Thyroid gland (tissue), 4 donors: Measurements from ENCODE around the gene GFRA1.

Experiments used
- POLR2A ChIP-seq, 2 donors: fragments of 450-650 bp; IDR thresholded peaks; one replicate each; pipeline ENCODE4 v1.6.1; 2017; ENCODE audit warnings: antibody characterized with exemption in 2 of 2, mild to moderate bottlenecking in 2 of 2, moderate library complexity in 1 of 2
- TF ChIP-seq, protein P1 (sequence below), 6 experiments: fragments of 200-600 bp in 3 of 6; fragments of 450-650 bp in 3 of 6; sonication (generic) in 3 of 6; IDR thresholded peaks; one replicate each; pipeline ENCODE4 v1.5.1; 2016 to 2019; ENCODE audit warnings: antibody characterized with exemption in 6 of 6, mild to moderate bottlenecking in 2 of 6, inconsistent platforms in 1 of 6, moderate library complexity in 1 of 6

DNA sequence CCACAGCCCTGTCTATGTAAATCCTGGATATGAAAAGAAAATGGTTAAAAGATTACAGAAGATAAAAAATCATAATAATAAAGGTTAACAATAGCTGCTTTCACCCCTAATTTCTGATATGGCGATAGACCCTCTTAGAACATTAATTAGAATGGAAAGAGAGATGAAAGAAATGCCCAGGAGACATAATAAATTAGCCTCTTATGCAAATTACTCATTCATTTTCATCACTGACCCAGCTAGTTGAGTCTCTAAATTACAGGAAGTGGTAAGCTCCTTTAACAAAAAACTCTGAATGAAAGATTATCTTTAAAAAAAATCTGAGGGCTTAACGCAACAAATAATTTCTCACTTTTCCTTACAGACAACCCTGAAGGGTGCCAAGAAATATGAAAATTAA, 12.4 kb downstream of the GFRA1 start:
- TF ChIP-seq, protein P1, sequence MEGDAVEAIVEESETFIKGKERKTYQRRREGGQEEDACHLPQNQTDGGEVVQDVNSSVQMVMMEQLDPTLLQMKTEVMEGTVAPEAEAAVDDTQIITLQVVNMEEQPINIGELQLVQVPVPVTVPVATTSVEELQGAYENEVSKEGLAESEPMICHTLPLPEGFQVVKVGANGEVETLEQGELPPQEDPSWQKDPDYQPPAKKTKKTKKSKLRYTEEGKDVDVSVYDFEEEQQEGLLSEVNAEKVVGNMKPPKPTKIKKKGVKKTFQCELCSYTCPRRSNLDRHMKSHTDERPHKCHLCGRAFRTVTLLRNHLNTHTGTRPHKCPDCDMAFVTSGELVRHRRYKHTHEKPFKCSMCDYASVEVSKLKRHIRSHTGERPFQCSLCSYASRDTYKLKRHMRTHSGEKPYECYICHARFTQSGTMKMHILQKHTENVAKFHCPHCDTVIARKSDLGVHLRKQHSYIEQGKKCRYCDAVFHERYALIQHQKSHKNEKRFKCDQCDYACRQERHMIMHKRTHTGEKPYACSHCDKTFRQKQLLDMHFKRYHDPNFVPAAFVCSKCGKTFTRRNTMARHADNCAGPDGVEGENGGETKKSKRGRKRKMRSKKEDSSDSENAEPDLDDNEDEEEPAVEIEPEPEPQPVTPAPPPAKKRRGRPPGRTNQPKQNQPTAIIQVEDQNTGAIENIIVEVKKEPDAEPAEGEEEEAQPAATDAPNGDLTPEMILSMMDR (IDR thresholded peaks at IDR 0.05) = no peak
- TF ChIP-seq POLR2A (IDR thresholded peaks at IDR 0.05) = no peak
